Pulmonary artery endothelial cell (primary cell): ENCODE data around the gene DDX39B. TPM values are rescaled to one million over a fixed set of nuclear protein-coding genes. Genes with fewer than 3 reads are reported as not detected.
"Not testable (repeated sequence)": the region's sequence is repeated elsewhere in the genome, so short reads cannot be mapped to it uniquely, and the experiment has no call there.

ENCODE experiments used
- DNase-seq: peaks from one replicate; pipeline ENCODE4 v3.0.0-alpha.2; 2011; ENCODE audit warnings: low read depth, low spot score
- total RNA-seq: library from RNA; depleted of rRNA; stranded (reverse); fragments of >200 nt; gene quantifications from 2 replicates; pipeline ENCODE4 v1.2.3, GENCODE V29; 2014

Gene DDX39B
- total RNA-seq, 1 donor from 2014 or later, result 634 TPM

- no peak for DNase-seq
Observed at GRCh38 chr6:31529329-31530150, 12.3 kb downstream of the DDX39B start.

- DNase-seq, result no peak
Observed at GRCh38 chr6:31528821-31529328, 12.9 kb downstream of the DDX39B start, which contains the start of gene MCCD1. MCCD1 (plus strand) TSS chr6:31528962; CDS start chr6:31529015, 53 bp downstream.

- DNase-seq, result no peak
Observed at GRCh38 chr6:31528307-31528777, 13.5 kb downstream of the DDX39B start.

- DNase-seq, result peak; percentile 83
Observed at GRCh38 chr6:31525932-31526591, 15.7 kb downstream of the DDX39B start.

GRCh38 chr6:31525553-31525931, 16.3 kb downstream of the DDX39B start:
- no peak for DNase-seq

- DNase-seq, result no peak
Observed at GRCh38 chr6:31521835-31522234, 20.0 kb downstream of the DDX39B start.

- no peak for DNase-seq
Observed at GRCh38 chr6:31513456-31514165, 28.2 kb downstream of the DDX39B start.

GRCh38 chr6:31510007-31510406, 31.8 kb downstream of the DDX39B start:
- no peak for DNase-seq

GRCh38 chr6:31509036-31509435, 32.8 kb downstream of the DDX39B start:
- not testable (repeated sequence) for DNase-seq

GRCh38 chr6:31502586-31502985, 39.2 kb downstream of the DDX39B start:
- DNase-seq, result no peak

- DNase-seq, result not testable (repeated sequence)
Observed at GRCh38 chr6:31499648-31500047, 42.2 kb downstream of the DDX39B start.

- no peak for DNase-seq
Observed at GRCh38 chr6:31498748-31499147, 43.1 kb downstream of the DDX39B start.

GRCh38 chr6:31497531-31498476, 44.0 kb downstream of the DDX39B start, which contains the start of gene MICB:
MICB (plus strand) TSS chr6:31498145; CDS start chr6:31498194, 49 bp downstream.
- peak; percentile 46 for DNase-seq

- DNase-seq, result not testable (repeated sequence)
Observed at GRCh38 chr6:31496826-31497225, 45.0 kb downstream of the DDX39B start.

- DNase-seq, result no peak
Observed at GRCh38 chr6:31495580-31495979, 46.2 kb downstream of the DDX39B start.

GRCh38 chr6:31493875-31494694, 47.7 kb downstream of the DDX39B start:
- DNase-seq, result peak; percentile 35

GRCh38 chr6:31493550-31493874, 48.3 kb downstream of the DDX39B start:
- DNase-seq, result not testable (repeated sequence)

GRCh38 chr6:31490115-31490873, 51.5 kb downstream of the DDX39B start:
- DNase-seq, result no peak

- no peak for DNase-seq
Observed at GRCh38 chr6:31489086-31489485, 52.7 kb downstream of the DDX39B start.
